NCI-H146 treated with DMSO at 0.1 percent for 48 hours (cell line): ENCODE results near the gene EVA1A.
A peak's percentile ranks its signal among the peaks of the same experiment; 100 is the strongest.

Source experiments
- DNase-seq: peaks from one replicate; lab custom pipeline; 2025; ENCODE audit not compliant: unreplicated experiment; lab: John Stamatoyannopoulos, UW

Gene EVA1A

GRCh38 chr2:75592030-75592429, 31.3 kb upstream of the EVA1A start:
- no peak for DNase-seq

- DNase-seq, result no peak
Measured at GRCh38 chr2:75589391-75590105, 28.8 kb upstream of the EVA1A start.

- DNase-seq, result no peak
Measured at GRCh38 chr2:75587954-75588587, 27.3 kb upstream of the EVA1A start.

GRCh38 chr2:75586971-75587370, 26.2 kb upstream of the EVA1A start:
- DNase-seq, result no peak

- no peak for DNase-seq
Measured at GRCh38 chr2:75582840-75583239, 22.1 kb upstream of the EVA1A start.

GRCh38 chr2:75580606-75581005, 19.9 kb upstream of the EVA1A start:
- DNase-seq, result no peak

- no peak for DNase-seq
Measured at GRCh38 chr2:75580156-75580555, 19.4 kb upstream of the EVA1A start.

GRCh38 chr2:75579186-75579585, 18.4 kb upstream of the EVA1A start:
- no peak for DNase-seq

- no peak for DNase-seq
Measured at GRCh38 chr2:75577280-75577679, 16.5 kb upstream of the EVA1A start.

- DNase-seq, result no peak
Measured at GRCh38 chr2:75574106-75574505, 13.4 kb upstream of the EVA1A start.

GRCh38 chr2:75573145-75573878, 12.6 kb upstream of the EVA1A start:
- no peak for DNase-seq

- no peak for DNase-seq
Measured at GRCh38 chr2:75571730-75572430, 11.1 kb upstream of the EVA1A start.

GRCh38 chr2:75570948-75571729, 10.4 kb upstream of the EVA1A start:
- DNase-seq, result no peak

GRCh38 chr2:75570024-75570947, 9.5 kb upstream of the EVA1A start:
- DNase-seq, result no peak

- DNase-seq, result no peak
Measured at GRCh38 chr2:75569546-75569945, 8.8 kb upstream of the EVA1A start.

GRCh38 chr2:75568174-75568573, 7.4 kb upstream of the EVA1A start:
- DNase-seq, result no peak

- peak; percentile 52 for DNase-seq
Measured at GRCh38 chr2:75565472-75566462, 5.0 kb upstream of the EVA1A start.

GRCh38 chr2:75564713-75565359, 4.1 kb upstream of the EVA1A start:
- no peak for DNase-seq
